Erythroblast (primary cell): ENCODE results near the gene PARD6G.

ENCODE experiments used
- GATA1 ChIP-seq: IDR thresholded peaks from 2 replicates; pipeline ENCODE4 v1.6.1; 2011; ENCODE audit warnings: low read depth, mild to moderate bottlenecking, control low read depth, low read length, moderate library complexity
- POLR2A ChIP-seq: IDR thresholded peaks from 2 replicates; pipeline ENCODE4 v1.6.1; 2011; ENCODE audit warnings: mild to moderate bottlenecking, low read length

GRCh38 chr18:80154293-80154692, 93.0 kb downstream of the PARD6G start:
- TF ChIP-seq POLR2A (no peak), GATA1 (no peak)
